SH-SY5Y (cell line): Measurements from ENCODE around the gene FCGBP.

ENCODE experiments used
- GATA2 ChIP-seq: IDR thresholded peaks from 2 replicates; pipeline ENCODE4 v1.6.1; 2011; ENCODE audit warnings: mild to moderate bottlenecking, low read depth, low read length
- GATA3 ChIP-seq: IDR thresholded peaks from 2 replicates; pipeline ENCODE4 v1.6.1; 2011; ENCODE audit warnings: low read depth, mild to moderate bottlenecking, low read length, moderate library complexity

- TF ChIP-seq GATA2 (no peak), GATA3 (no peak)
These were observed 4.7 kb downstream of the FCGBP start for GRCh38 chr19:39929750-39930149.
